PC-3 (cell line): Measurements from ENCODE around the gene PRMT6. TPM values are rescaled to one million over a fixed set of nuclear protein-coding genes. Genes with fewer than 3 reads are reported as not detected.
"Not testable (repeated sequence)": the region's sequence is repeated elsewhere in the genome, so short reads cannot be mapped to it uniquely, and the experiment has no call there.

Source experiments
- ATAC-seq: fragments of 200-7000 bp; cut with Tn5 transposase; 2 replicates; pipeline ENCODE4 v1.9.1; 2020; ENCODE audit warnings: mild to moderate bottlenecking, moderate library complexity
- BruUV-seq: library from RNA; stranded (reverse); fragments of 400-500 nt; replicated peaks from 2 replicates; lab custom pipeline; 2021; lab: Mats Ljungman, UMichigan
- CTCF ChIA-PET: fragments of 300-600 bp; sonication (Branson Sonifier 250); formaldehyde crosslinking; loops from one replicate; lab custom pipeline; 2022; ENCODE audit warnings: antibody characterized with exemption; lab: Charles Lee
- POLR2A ChIA-PET: fragments of 300-600 bp; sonication (Branson Sonifier 250); formaldehyde crosslinking; loops from one replicate; lab custom pipeline; 2022; ENCODE audit warnings: antibody characterized with exemption; ENCODE audit not compliant: unreplicated experiment; lab: Charles Lee
- DNase-seq: peaks from one replicate; pipeline ENCODE4 v3.0.0-alpha.2; 2015
- H2AFZ ChIP-seq: fragments of 300-600 bp; sonication (generic); 2 replicates; pipeline ENCODE4 v1.6.0; 2016; ENCODE audit warnings: antibody characterized with exemption, low read length
- H3F3A ChIP-seq: fragments of 300-600 bp; sonication (generic); one replicate; pipeline ENCODE4 v1.6.0; 2017; ENCODE audit warnings: antibody characterized with exemption, low read length, control low read depth, mild to moderate bottlenecking; ENCODE audit not compliant: unreplicated experiment
- H3K27ac ChIP-seq: fragments of 300-600 bp; sonication (generic); 2 replicates; pipeline ENCODE4 v1.5.1; 2016; ENCODE audit warnings: mild to moderate bottlenecking, low read length
- H3K27me3 ChIP-seq: fragments of 300-600 bp; sonication (generic); 2 replicates; pipeline ENCODE4 v1.6.1; 2016; ENCODE audit warnings: low read length, mixed read lengths
- H3K36me3 ChIP-seq: fragments of 300-600 bp; sonication (generic); 2 replicates; pipeline ENCODE4 v1.6.1; 2016; ENCODE audit warnings: low read depth, mixed run types, low read length, mixed read lengths
- H3K4me1 ChIP-seq: fragments of 300-600 bp; sonication (generic); 2 replicates; pipeline ENCODE4 v1.5.1; 2016; ENCODE audit warnings: low read length; ENCODE audit not compliant: insufficient read depth
- H3K4me2 ChIP-seq: fragments of 300-600 bp; sonication (generic); 2 replicates; pipeline ENCODE4 v1.6.0; 2016; ENCODE audit warnings: low read length
- H3K4me3 ChIP-seq: fragments of 300-600 bp; sonication (generic); 2 replicates; pipeline ENCODE4 v1.5.1; 2016; ENCODE audit warnings: mild to moderate bottlenecking, low read length, mixed read lengths
- H3K79me2 ChIP-seq: fragments of 300-600 bp; sonication (generic); 2 replicates; pipeline ENCODE4 v1.6.1; 2017; ENCODE audit warnings: low read length, mixed read lengths
- H3K9ac ChIP-seq: fragments of 300-600 bp; sonication (generic); 2 replicates; pipeline ENCODE4 v1.6.0; 2016; ENCODE audit warnings: mild to moderate bottlenecking, low read length
- H3K9me2 ChIP-seq: fragments of 300-600 bp; sonication (generic); replicated peaks from 2 replicates; pipeline ENCODE4 v1.6.1; 2016; ENCODE audit warnings: mixed run types, low read length, mixed read lengths
- H3K9me3 ChIP-seq: fragments of 300-600 bp; sonication (generic); 2 replicates; pipeline ENCODE4 v1.6.1; 2016; ENCODE audit warnings: low read length, mixed read lengths
- H4K20me1 ChIP-seq: fragments of 300-600 bp; sonication (generic); 2 replicates; pipeline ENCODE4 v1.6.1; 2016; ENCODE audit warnings: low read length, mixed read lengths
- CTCF ChIP-seq: fragments of 300-600 bp; sonication (generic); conservative IDR thresholded peaks from 2 replicates; pipeline ENCODE4 v1.5.1; 2017; ENCODE audit warnings: antibody characterized with exemption, low read depth, mild to moderate bottlenecking, low read length
- EZH2 ChIP-seq: fragments of 300-600 bp; sonication (generic); IDR thresholded peaks from one replicate; pipeline ENCODE4 v1.6.1; 2017; ENCODE audit warnings: antibody characterized with exemption, mild to moderate bottlenecking, low read length; ENCODE audit not compliant: unreplicated experiment
- EZH2phosphoT487 ChIP-seq: fragments of 300-600 bp; sonication (generic); IDR thresholded peaks from 2 replicates; pipeline ENCODE4 v1.6.1; 2018; ENCODE audit warnings: mild to moderate bottlenecking, antibody characterized with exemption, low read length, borderline replicate concordance
- intact Hi-C: fragments of 100-400 bp; cut with micrococcal nuclease; formaldehyde crosslinking; loops from 2 replicates; pipeline ENCODE4 v1.9.0; 2023
- total RNA-seq: library from RNA; depleted of rRNA; stranded (reverse); fragments of >200 nt; gene quantifications from 2 replicates; pipeline ENCODE4 v1.2.3, GENCODE V29; 2014

Gene PRMT6
- total RNA-seq, 1 experiment from 2014 or later = 20.7 TPM

- no peaks in the 10 kb centered on the region for H3K36me3 ChIP-seq
- H3K79me2 ChIP-seq = no peaks in the 10 kb centered on the region
- no peak overlapping the region for H3K9ac ChIP-seq
- ChIA-PET CTCF (no interaction called here), POLR2A (no interaction called here)
- no peaks in the 10 kb centered on the region for H3F3A ChIP-seq
- ATAC-seq (no peak), DNase-seq (no peak)
- BruUV-seq = no TSS peak
- H3K4me1 ChIP-seq = no peaks in the 10 kb centered on the region
- no peaks in the 10 kb centered on the region for H3K27me3 ChIP-seq
- no peak overlapping the region for H3K27ac ChIP-seq
- H3K4me2 ChIP-seq = no peak overlapping the region
- no peaks in the 10 kb centered on the region for H4K20me1 ChIP-seq
- intact Hi-C loops = no loop called here
- H3K4me3 ChIP-seq = no peak overlapping the region
- H3K9me3 ChIP-seq = no peaks in the 10 kb centered on the region
- H3K9me2 ChIP-seq = no peaks in the 10 kb centered on the region
- TF ChIP-seq EZH2phosphoT487 (no peak), CTCF (no peak), EZH2 (no peak)
- no peak overlapping the region for H2AFZ ChIP-seq
Observed at GRCh38 chr1:107091418-107091817, 34.9 kb downstream of the PRMT6 start.

DNA sequence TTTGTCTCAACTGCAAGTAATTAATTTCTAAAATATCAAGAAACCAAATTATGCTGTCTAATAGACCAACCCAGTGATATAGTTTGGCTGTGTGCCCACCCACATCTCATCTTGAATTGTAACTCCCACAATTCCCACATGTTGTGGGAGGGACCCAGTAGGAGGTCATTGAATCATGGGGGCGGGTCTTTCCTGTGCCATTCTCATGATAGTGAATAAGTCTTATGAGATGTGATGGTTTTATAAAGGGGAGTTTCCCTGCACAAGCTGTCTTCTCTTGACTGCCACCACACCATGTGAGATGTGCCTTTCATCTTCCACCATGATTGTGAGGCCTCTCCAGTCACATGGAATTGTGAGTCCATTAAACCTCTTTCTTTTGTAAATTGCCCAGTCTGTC, 36.9 kb downstream of the PRMT6 start:
- DNase-seq, intact Hi-C loops, H3K4me1 ChIP-seq, H3K27ac ChIP-seq, CTCF ChIA-PET, BruUV-seq, H2AFZ ChIP-seq, H3K9ac ChIP-seq, H3K27me3 ChIP-seq, H3K9me2 ChIP-seq, H3F3A ChIP-seq, POLR2A ChIA-PET, H3K4me3 ChIP-seq, H3K36me3 ChIP-seq, ATAC-seq, H3K79me2 ChIP-seq, H4K20me1 ChIP-seq, H3K4me2 ChIP-seq, H3K9me3 ChIP-seq: not testable (repeated sequence)

DNA sequence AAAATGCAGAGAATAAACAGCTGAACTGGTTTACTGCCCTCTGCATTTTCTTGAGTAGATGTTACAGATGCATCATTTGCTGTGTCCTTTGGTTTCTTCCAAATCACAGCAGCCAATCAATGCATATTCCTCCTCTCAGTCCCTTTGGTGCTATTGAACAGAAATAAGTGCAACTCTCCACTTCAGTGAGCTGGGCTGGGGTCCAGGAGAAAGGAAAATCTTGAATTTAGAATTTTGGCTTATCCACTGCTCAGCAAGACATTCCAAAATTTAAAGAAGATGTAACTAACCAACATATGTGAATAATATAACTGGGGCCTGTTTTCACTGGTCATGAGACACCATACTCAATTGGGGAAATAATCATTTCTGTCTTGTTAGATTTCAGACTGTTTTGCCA, 39.2 kb downstream of the PRMT6 start:
- no peaks in the 10 kb centered on the region for H3K9me2 ChIP-seq
- H3K9ac ChIP-seq = no peak overlapping the region
- H3K36me3 ChIP-seq = no peaks in the 10 kb centered on the region
- H3K4me2 ChIP-seq = no peak overlapping the region
- H3K27ac ChIP-seq = no peak overlapping the region
- intact Hi-C loops = no loop called here
- CTCF ChIA-PET = no interaction called here
- H2AFZ ChIP-seq = no peak overlapping the region
- BruUV-seq = no TSS peak
- H3F3A ChIP-seq = no peaks in the 10 kb centered on the region
- H3K4me3 ChIP-seq = no peak overlapping the region
- no peaks in the 10 kb centered on the region for H3K79me2 ChIP-seq
- ATAC-seq (no peak), DNase-seq (no peak)
- TF ChIP-seq EZH2 (no peak), EZH2phosphoT487 (no peak), CTCF (no peak)
- H3K9me3 ChIP-seq = no peaks in the 10 kb centered on the region
- POLR2A ChIA-PET = no interaction called here
- no peaks in the 10 kb centered on the region for H4K20me1 ChIP-seq
- H3K4me1 ChIP-seq = no peaks in the 10 kb centered on the region
- no peaks in the 10 kb centered on the region for H3K27me3 ChIP-seq
